ENCODE data around the gene LRMDA. TPM values are rescaled to one million over a fixed set of nuclear protein-coding genes. Genes with fewer than 3 reads are reported as not detected.

Gene LRMDA
- total RNA-seq, 1 experiment from 2014 or later = not detected

DNA sequence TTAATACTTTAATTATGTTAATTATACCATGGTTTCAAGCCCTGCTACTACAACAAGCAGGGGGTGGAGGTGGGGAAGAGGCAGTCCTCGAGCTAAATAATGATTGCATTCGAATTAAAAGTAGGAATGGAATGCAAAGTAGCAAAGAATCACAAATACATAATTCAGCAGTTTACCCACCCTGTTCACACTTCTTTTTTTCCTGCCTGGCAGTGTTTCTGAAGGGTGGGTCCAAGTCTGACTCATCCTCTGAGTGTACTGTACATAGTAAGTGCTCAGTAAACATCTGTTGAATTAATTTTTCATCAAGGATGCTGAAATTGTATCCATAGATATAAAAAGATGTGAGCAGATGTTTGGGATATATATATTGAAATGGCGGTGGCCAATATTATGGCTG lies 778.8 kb downstream of the LRMDA start:
- BruUV-seq (replicated peaks) = no TSS peak
- Histone ChIP-seq H3K36me3 (ENCODE audit: insufficient read depth, low read length, poor library complexity, severe bottlenecking) (no peaks in the 10 kb centered on the region), H3K27me3 (replicated peaks; ENCODE audit: insufficient read depth, low read depth, low read length, poor library complexity) (no peaks in the 10 kb centered on the region), H3K4me1 (ENCODE audit: insufficient read depth, low read length, poor library complexity, severe bottlenecking) (no peaks in the 10 kb centered on the region), H3K4me3 (ENCODE audit: low read depth, low read length, poor library complexity, severe bottlenecking) (no peak overlapping the region), H3K27ac (ENCODE audit: low read depth, low read length, poor library complexity, severe bottlenecking) (no peak overlapping the region), H3K9me3 (ENCODE audit: low read depth, low read length, poor library complexity, severe bottlenecking) (no peaks in the 10 kb centered on the region)
- no peak for TF ChIP-seq EZH2 (IDR thresholded peaks at IDR 0.05; ENCODE audit: borderline replicate concordance, low read depth, low read length, poor library complexity, severe bottlenecking)
- TF ChIP-seq, protein P1, sequence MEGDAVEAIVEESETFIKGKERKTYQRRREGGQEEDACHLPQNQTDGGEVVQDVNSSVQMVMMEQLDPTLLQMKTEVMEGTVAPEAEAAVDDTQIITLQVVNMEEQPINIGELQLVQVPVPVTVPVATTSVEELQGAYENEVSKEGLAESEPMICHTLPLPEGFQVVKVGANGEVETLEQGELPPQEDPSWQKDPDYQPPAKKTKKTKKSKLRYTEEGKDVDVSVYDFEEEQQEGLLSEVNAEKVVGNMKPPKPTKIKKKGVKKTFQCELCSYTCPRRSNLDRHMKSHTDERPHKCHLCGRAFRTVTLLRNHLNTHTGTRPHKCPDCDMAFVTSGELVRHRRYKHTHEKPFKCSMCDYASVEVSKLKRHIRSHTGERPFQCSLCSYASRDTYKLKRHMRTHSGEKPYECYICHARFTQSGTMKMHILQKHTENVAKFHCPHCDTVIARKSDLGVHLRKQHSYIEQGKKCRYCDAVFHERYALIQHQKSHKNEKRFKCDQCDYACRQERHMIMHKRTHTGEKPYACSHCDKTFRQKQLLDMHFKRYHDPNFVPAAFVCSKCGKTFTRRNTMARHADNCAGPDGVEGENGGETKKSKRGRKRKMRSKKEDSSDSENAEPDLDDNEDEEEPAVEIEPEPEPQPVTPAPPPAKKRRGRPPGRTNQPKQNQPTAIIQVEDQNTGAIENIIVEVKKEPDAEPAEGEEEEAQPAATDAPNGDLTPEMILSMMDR (conservative IDR thresholded peaks at IDR 0.05; ENCODE audit: low read depth, low read length) = no peak
- no peak for DNase-seq (ENCODE audit: low spot score)
- CTCF ChIA-PET = no interaction called here
- intact Hi-C loops (cut with micrococcal nuclease; ENCODE audit: unreplicated experiment) = no loop called here
- POLR2A ChIA-PET (ENCODE audit: low non-redundant PET) = no interaction called here

- H3K4me1 ChIP-seq (ENCODE audit: insufficient read depth, low read length, poor library complexity, severe bottlenecking) = no peaks in the 10 kb centered on the region
- intact Hi-C loops (cut with micrococcal nuclease; ENCODE audit: unreplicated experiment) = no loop called here
- no peak for DNase-seq (ENCODE audit: low spot score)
- POLR2A ChIA-PET (ENCODE audit: low non-redundant PET) = no interaction called here
- H3K4me3 ChIP-seq (ENCODE audit: low read depth, low read length, poor library complexity, severe bottlenecking) = no peak overlapping the region
- H3K27me3 ChIP-seq (replicated peaks; ENCODE audit: insufficient read depth, low read depth, low read length, poor library complexity) = no peaks in the 10 kb centered on the region
- TF ChIP-seq EZH2 (IDR thresholded peaks at IDR 0.05; ENCODE audit: borderline replicate concordance, low read depth, low read length, poor library complexity, severe bottlenecking) = no peak
- TF ChIP-seq, protein P1 (conservative IDR thresholded peaks at IDR 0.05; ENCODE audit: low read depth, low read length) = no peak
- no peaks in the 10 kb centered on the region for H3K36me3 ChIP-seq (ENCODE audit: insufficient read depth, low read length, poor library complexity, severe bottlenecking)
- BruUV-seq (replicated peaks) = no TSS peak
- CTCF ChIA-PET = no interaction called here
- no peaks in the 10 kb centered on the region for H3K9me3 ChIP-seq (ENCODE audit: low read depth, low read length, poor library complexity, severe bottlenecking)
- H3K27ac ChIP-seq (ENCODE audit: low read depth, low read length, poor library complexity, severe bottlenecking) = no peak overlapping the region
Observed at GRCh38 chr10:76211691-76212090, 780.3 kb downstream of the LRMDA start.

DNA sequence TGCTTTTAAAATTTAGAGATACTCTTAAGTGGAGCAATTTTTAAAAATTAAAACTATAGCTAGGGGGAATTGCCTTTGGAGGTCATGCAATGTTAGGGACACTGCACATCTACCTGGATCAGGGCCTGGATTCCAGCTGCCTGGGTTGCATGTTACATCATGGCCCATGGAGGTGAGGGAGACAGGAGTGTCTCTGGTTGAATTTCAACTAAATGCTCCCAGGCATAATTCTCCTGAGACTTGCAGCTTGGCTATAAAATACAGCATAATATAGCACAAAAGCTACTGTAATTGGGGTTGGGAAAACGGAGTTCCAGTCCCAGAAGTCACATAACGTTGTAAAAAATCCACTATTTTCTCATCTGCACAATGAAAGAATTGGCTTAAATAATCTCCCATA lies 782.5 kb downstream of the LRMDA start:
- H3K27ac ChIP-seq (ENCODE audit: low read depth, low read length, poor library complexity, severe bottlenecking) = no peak overlapping the region
- no peaks in the 10 kb centered on the region for H3K4me1 ChIP-seq (ENCODE audit: insufficient read depth, low read length, poor library complexity, severe bottlenecking)
- TF ChIP-seq EZH2 (IDR thresholded peaks at IDR 0.05; ENCODE audit: borderline replicate concordance, low read depth, low read length, poor library complexity, severe bottlenecking) = no peak
- TF ChIP-seq, protein P1 (conservative IDR thresholded peaks at IDR 0.05; ENCODE audit: low read depth, low read length) = no peak
- intact Hi-C loops (cut with micrococcal nuclease; ENCODE audit: unreplicated experiment) = no loop called here
- DNase-seq (ENCODE audit: low spot score) = no peak
- no peak overlapping the region for H3K4me3 ChIP-seq (ENCODE audit: low read depth, low read length, poor library complexity, severe bottlenecking)
- no peaks in the 10 kb centered on the region for H3K36me3 ChIP-seq (ENCODE audit: insufficient read depth, low read length, poor library complexity, severe bottlenecking)
- BruUV-seq (replicated peaks) = no TSS peak
- no peaks in the 10 kb centered on the region for H3K27me3 ChIP-seq (replicated peaks; ENCODE audit: insufficient read depth, low read depth, low read length, poor library complexity)
- ChIA-PET CTCF (no interaction called here), POLR2A (ENCODE audit: low non-redundant PET) (no interaction called here)
- H3K9me3 ChIP-seq (ENCODE audit: low read depth, low read length, poor library complexity, severe bottlenecking) = no peaks in the 10 kb centered on the region
